DND-41 (cell line): ENCODE measurements around the gene BYSL.

ENCODE experiments used
- EZH2 ChIP-seq: IDR thresholded peaks from 3 replicates; pipeline ENCODE4 v1.6.1; 2012; ENCODE audit warnings: borderline replicate concordance, low read depth, mild to moderate bottlenecking, moderate library complexity, low read length, inconsistent platforms; ENCODE audit not compliant: severe bottlenecking
- TF ChIP-seq, protein P1 (sequence below): IDR thresholded peaks from 2 replicates; pipeline ENCODE4 v1.5.1; 2012; ENCODE audit warnings: borderline replicate concordance, low read length, moderate library complexity, mild to moderate bottlenecking; ENCODE audit not compliant: poor library complexity, severe bottlenecking; ENCODE audit errors: extremely low read depth

DNA sequence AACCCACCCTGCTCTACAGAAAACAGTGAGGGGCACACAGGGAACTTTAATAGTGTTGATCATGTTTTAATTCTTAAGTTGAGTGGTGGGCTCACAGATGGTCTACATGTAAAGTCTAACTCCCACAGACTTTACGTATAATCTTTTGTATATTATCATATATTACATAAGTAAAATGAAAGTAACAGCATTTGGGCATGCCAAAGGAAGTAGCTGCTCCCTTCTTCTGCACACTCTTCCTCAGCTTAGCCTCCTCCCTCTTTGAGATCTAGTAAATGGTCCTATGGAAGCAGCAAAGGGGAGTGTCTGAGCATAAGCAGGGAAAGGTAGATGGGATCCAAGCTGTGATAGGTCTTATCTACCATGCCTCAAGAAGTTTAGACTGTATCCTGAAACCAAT is 11.6 kb upstream of the BYSL start:
- TF ChIP-seq, protein P1, sequence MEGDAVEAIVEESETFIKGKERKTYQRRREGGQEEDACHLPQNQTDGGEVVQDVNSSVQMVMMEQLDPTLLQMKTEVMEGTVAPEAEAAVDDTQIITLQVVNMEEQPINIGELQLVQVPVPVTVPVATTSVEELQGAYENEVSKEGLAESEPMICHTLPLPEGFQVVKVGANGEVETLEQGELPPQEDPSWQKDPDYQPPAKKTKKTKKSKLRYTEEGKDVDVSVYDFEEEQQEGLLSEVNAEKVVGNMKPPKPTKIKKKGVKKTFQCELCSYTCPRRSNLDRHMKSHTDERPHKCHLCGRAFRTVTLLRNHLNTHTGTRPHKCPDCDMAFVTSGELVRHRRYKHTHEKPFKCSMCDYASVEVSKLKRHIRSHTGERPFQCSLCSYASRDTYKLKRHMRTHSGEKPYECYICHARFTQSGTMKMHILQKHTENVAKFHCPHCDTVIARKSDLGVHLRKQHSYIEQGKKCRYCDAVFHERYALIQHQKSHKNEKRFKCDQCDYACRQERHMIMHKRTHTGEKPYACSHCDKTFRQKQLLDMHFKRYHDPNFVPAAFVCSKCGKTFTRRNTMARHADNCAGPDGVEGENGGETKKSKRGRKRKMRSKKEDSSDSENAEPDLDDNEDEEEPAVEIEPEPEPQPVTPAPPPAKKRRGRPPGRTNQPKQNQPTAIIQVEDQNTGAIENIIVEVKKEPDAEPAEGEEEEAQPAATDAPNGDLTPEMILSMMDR: no peak
- no peak for TF ChIP-seq EZH2
